ENCODE results near the gene NCAM1.

GRCh38 chr11:113084297-113084696 is 123.1 kb downstream of the NCAM1 start:
- TF ChIP-seq CTCF (IDR thresholded peaks at IDR 0.05): no peak
- TF ChIP-seq POLR2A (IDR thresholded peaks at IDR 0.05): no peak
